Stimulated activated CD8-positive, alpha-beta memory T cell treated with anti-CD3 and anti-CD28 coated beads, Interleukin-2, amount 100 ng/mL, for 1 hour (primary cell): ENCODE data around the gene TMPRSS9.
"Not testable (repeated sequence)": the region's sequence is repeated elsewhere in the genome, so short reads cannot be mapped to it uniquely, and the experiment has no call there.

Experiments
- DNase-seq, 2 donors: peaks; one replicate each; pipeline ENCODE4 v3.0.0-alpha.2; 2020; ENCODE audit warnings: low read depth in 2 of 2

The TMPRSS9 gene

GRCh38 chr19:2458776-2459175, 98.7 kb downstream of the TMPRSS9 start:
- DNase-seq, result not testable (repeated sequence)

DNA sequence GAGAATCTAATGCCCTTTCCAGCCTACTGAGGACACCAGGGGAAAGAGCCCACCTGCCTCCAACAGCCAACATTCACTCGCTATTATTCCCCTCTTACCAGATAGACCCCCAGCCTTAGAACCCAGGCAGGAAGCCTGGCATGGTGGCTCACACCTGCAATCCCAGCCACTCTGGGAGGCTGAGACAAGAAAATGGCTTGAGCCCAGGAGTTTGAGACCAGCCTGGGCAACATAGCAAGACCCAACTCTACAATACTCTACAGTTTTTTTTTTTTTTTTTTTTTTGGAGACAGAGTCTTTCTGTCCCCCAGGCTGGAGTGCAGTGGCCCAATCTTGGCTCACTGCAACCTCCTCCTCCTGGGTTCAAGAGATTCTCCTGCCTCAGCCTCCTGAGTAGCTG, 100.2 kb downstream of the TMPRSS9 start:
- no peak for DNase-seq

- peak in 1 of 2 donors; percentile 30 for DNase-seq
Observed at GRCh38 chr19:2461751-2462634, 101.9 kb downstream of the TMPRSS9 start.

GRCh38 chr19:2462635-2463421, 102.8 kb downstream of the TMPRSS9 start:
- DNase-seq, result no peak

DNA sequence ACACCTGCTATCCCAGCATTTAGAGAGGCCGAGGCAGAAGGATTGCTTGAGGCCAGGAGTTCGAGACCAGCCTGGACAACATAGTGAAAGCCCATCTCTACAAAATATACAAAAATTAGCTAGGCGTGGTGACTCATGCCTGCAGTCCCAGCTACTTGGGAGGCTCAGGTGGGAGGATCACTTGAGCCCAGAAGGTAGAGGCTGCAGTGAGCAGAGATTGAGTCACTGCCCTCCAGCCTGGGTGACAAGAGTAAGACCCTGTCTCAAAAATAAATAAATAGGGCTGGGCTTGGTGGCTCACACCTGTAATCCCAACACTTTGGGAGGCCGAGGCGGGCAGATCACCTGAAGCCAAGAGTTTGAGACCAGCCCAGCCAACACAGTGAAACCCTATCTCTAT, 103.6 kb downstream of the TMPRSS9 start:
- not testable (repeated sequence) for DNase-seq

GRCh38 chr19:2464389-2464788, 104.3 kb downstream of the TMPRSS9 start:
- DNase-seq, result no peak

DNA sequence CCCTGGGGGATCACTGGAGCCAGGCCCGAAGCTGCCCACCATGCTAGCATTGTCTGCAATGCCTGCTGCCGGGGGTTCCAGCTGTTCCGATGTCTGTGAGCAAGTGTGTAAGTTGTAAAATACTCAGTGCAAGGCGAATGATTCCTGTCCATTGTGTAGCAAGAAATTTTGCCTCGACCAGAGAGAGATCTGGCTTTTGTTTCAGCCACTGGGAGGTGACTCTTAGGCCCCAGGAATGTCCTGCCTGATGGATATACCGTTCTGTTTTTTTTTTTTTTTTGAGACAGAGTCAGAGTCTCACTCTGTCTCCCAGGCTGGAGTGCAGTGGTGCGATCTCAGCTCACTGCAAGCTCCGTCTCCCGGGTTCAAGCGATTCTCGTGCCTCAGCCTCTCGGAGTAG, 108.5 kb downstream of the TMPRSS9 start:
- DNase-seq, result no peak

DNA sequence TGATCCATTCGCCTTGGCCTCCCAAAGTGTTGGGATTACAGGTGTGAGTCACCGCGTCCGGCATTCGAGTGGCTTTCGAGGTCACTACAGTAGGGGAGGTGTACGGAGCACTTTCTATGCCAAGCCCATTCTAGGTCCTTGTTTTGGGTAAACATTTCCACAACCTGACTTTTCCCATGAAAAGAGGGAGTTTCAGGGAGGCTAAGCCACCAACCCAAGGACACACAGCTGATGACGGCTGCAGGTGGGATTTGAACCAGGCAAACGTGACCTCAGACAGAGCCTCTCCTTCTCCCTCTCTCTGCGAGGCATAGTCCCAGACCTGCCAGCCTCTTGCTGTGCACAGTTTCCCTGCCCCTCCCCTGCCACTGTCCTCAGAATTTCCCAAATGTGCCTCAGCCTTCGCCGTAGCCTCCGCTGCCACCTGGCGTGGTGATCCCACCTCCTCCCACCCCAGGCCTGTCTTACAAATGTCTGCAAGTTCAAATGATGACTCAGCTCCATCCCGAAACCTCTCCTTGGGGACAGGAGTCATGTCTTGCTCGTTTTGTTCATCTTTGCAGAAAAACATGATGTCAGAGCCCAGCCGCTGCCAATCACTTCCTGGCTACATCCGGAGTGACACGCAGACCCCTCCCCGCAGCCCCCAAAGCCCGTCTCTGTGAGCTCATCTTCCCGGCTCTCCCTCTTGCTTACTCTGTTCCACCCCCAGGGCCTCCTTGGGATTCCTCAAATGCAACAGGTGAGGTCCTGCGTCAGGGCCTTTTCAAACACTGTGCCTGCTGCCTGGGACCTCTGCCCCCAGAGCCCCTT, 109.2 kb downstream of the TMPRSS9 start:
- no peak for DNase-seq

- not testable (repeated sequence) for DNase-seq
Observed at GRCh38 chr19:2469915-2470200, 109.8 kb downstream of the TMPRSS9 start.

GRCh38 chr19:2474232-2475017, 114.4 kb downstream of the TMPRSS9 start:
- peak; percentile 77 to 82 for DNase-seq

GRCh38 chr19:2475018-2475701, 115.1 kb downstream of the TMPRSS9 start:
- DNase-seq, result peak in 1 of 2 donors; percentile 30
